Transverse colon (tissue), 4 donors: ENCODE data around the gene HEPACAM. TPM values are rescaled to one million over a fixed set of nuclear protein-coding genes. Genes with fewer than 3 reads are reported as not detected.
A peak's percentile ranks its signal among the peaks of the same experiment; 100 is the strongest.
"Not testable (repeated sequence)": the region's sequence is repeated elsewhere in the genome, so short reads cannot be mapped to it uniquely, and the experiment has no call there.

ENCODE experiments used
- DNase-seq: peaks from one replicate; pipeline ENCODE4 v3.0.0-alpha.2; 2019
- H3K27ac ChIP-seq, 4 donors: fragments of 200-600 bp; sonication (generic); 2 replicates each; pipeline ENCODE4 v1.5.1; 2016 to 2018; ENCODE audit warnings: inconsistent platforms in 4 of 4
- H3K27me3 ChIP-seq: fragments of 200-600 bp; sonication (generic); 2 replicates; pipeline ENCODE4 v1.5.1; 2017; ENCODE audit warnings: inconsistent platforms
- H3K36me3 ChIP-seq, 4 donors: fragments of 200-600 bp; sonication (generic); 2 replicates each; pipeline ENCODE4 v1.5.1; 2017 to 2019; ENCODE audit warnings: inconsistent platforms in 4 of 4
- H3K4me1 ChIP-seq, 4 donors: fragments of 200-600 bp; sonication (generic); 2 replicates each; pipeline ENCODE4 v1.5.1; 2017 to 2020; ENCODE audit warnings: inconsistent platforms in 4 of 4
- H3K4me3 ChIP-seq, 4 donors: fragments of 200-600 bp; sonication (generic); 1 replicate in 1 of 4; 2 replicates in 3 of 4; pipeline versions ENCODE4 v1.5.1 to v1.6.1; 2017 to 2019; ENCODE audit warnings: inconsistent platforms in 4 of 4
- H3K9me3 ChIP-seq, 2 donors: fragments of 200-600 bp; sonication (generic); 2 replicates each; pipeline ENCODE4 v1.5.1; 2017 to 2019; ENCODE audit warnings: inconsistent platforms in 2 of 2
- CTCF ChIP-seq, 5 experiments: fragments of 200-600 bp in 3 of 5; fragments of 450-650 bp in 2 of 5; sonication (generic) in 3 of 5; IDR thresholded peaks; 1 replicate in 2 of 5; 2 replicates in 3 of 5; pipeline ENCODE4 v1.5.1; 2016 to 2017; ENCODE audit warnings: antibody characterized with exemption in 5 of 5, inconsistent platforms in 3 of 5, mild to moderate bottlenecking in 2 of 5, moderate library complexity in 1 of 5
- EP300 ChIP-seq: sonication (generic); formaldehyde crosslinking; IDR thresholded peaks from one replicate; pipeline ENCODE4 v1.6.1; 2017; ENCODE audit warnings: antibody characterized with exemption, low read depth
- POLR2A ChIP-seq: fragments of 450-650 bp; IDR thresholded peaks from one replicate; pipeline ENCODE4 v1.6.1; 2016; ENCODE audit warnings: antibody characterized with exemption, mild to moderate bottlenecking, moderate library complexity
- POLR2AphosphoS5 ChIP-seq, 3 donors: sonication (generic); formaldehyde crosslinking; IDR thresholded peaks; one replicate each; pipeline ENCODE4 v1.6.1; 2016; ENCODE audit warnings: antibody characterized with exemption in 3 of 3
- WGBS, 2 donors: methylation state at CpG; one replicate each; pipeline ENCODE4 v1.1.5; 2018; ENCODE audit warnings: low coverage in 1 of 2; 5-methylcytosine and 5-hydroxymethylcytosine counted together
- in situ Hi-C, 4 donors: fragments of 200-750 bp; cut with MboI; loops; one replicate each; pipeline versions ENCODE4 v1.15.0 to v1.15.1; 2017; ENCODE audit warnings: low sequenced_read_pairs in 3 of 4, low pct_ligation_motif_present in 1 of 4, low pct_unique_long_range_greater_than_20kb in 1 of 4
- intact Hi-C: fragments of 100-400 bp; cut with DNase I; formaldehyde crosslinking; loops from one replicate; pipeline ENCODE4 v1.15.1; 2023; ENCODE audit warnings: low total_unique reads
- total RNA-seq, 4 donors: library from RNA; depleted of rRNA; stranded (reverse); fragments of >200 nt; gene quantifications; one replicate each; pipeline ENCODE4 v1.1.0, GENCODE V29; 2016

HEPACAM gene
- total RNA-seq, 4 donors from 2014 or later = 0.14 to 0.37 TPM; not detected in 2

- 94% methylated on average over 2 of the region's 2 CpGs; no CpG with 5 or more reads in 1 of the 2 donors for WGBS, 2 donors
- TF ChIP-seq POLR2A = no peak
- no peak for TF ChIP-seq POLR2AphosphoS5 (IDR thresholded peaks at IDR 0.05)
- TF ChIP-seq CTCF (IDR thresholded peaks at IDR 0.05) = no peak
- no peak for TF ChIP-seq EP300
- Histone ChIP-seq H3K36me3 (no peaks in the 10 kb centered on the region), H3K27ac (no peak overlapping the region), H3K4me3 (no peak overlapping the region), H3K4me1 (no peaks in the 10 kb centered on the region), H3K27me3 (no peaks in the 10 kb centered on the region), H3K9me3 (no peaks in the 10 kb centered on the region)
- intact Hi-C loops (no loop called here), in situ Hi-C loops (loop anchor here in 2 of 4 donors (10.0 to 25.0 kb wide), 3 partner anchors 164 to 441 kb away; no protein-coding TSS in a partner anchor)
- DNase-seq = no peak
Observed at GRCh38 chr11:124970925-124971324, 35.1 kb upstream of the HEPACAM start.

GRCh38 chr11:124968197-124968596, 32.4 kb upstream of the HEPACAM start:
- WGBS, 2 donors = 87% methylated on average over 13 of the region's 13 CpGs; no CpG with 5 or more reads in 1 of the 2 donors
- H3K27ac ChIP-seq, DNase-seq, H3K27me3 ChIP-seq, H3K4me3 ChIP-seq, H3K4me1 ChIP-seq, H3K36me3 ChIP-seq, H3K9me3 ChIP-seq, intact Hi-C loops: not testable (repeated sequence)
- in situ Hi-C loops = loop anchor here in 2 of 4 donors (25.0 kb wide), 2 partner anchors 169 to 444 kb away; no protein-coding TSS in a partner anchor

- DNase-seq = no peak
- H3K9me3 ChIP-seq = no peaks in the 10 kb centered on the region
- no peak for TF ChIP-seq POLR2A
- TF ChIP-seq EP300 = no peak
- TF ChIP-seq POLR2AphosphoS5 (IDR thresholded peaks at IDR 0.05) = no peak
- TF ChIP-seq CTCF (IDR thresholded peaks at IDR 0.05) = peak; percentile 58 to 76 (median 60)
- no peak overlapping the region for H3K4me3 ChIP-seq
- WGBS, 2 donors = 20 to 21% methylated on average over 5 of the region's 5 CpGs
- no peaks in the 10 kb centered on the region for H3K4me1 ChIP-seq
- no peak overlapping the region for H3K27ac ChIP-seq
- H3K36me3 ChIP-seq = no peaks in the 10 kb centered on the region
- in situ Hi-C loops (loop anchor here in 2 of 4 donors (25.0 kb wide), 2 partner anchors 175 to 450 kb away; no protein-coding TSS in a partner anchor), intact Hi-C loops (loop anchor here (5.0 kb wide), 1 partner anchor 175 kb away; no protein-coding TSS in a partner anchor)
- H3K27me3 ChIP-seq = no peaks in the 10 kb centered on the region
Observed at GRCh38 chr11:124961972-124962609, 26.2 kb upstream of the HEPACAM start.

- Histone ChIP-seq H3K27me3 (peaks cover 8% of the 10 kb centered on the region), H3K4me1 (peaks cover 0 to 13% (median 2%) of the 10 kb centered on the region in 4 donors), H3K27ac (no peak overlapping the region), H3K9me3 (no peaks in the 10 kb centered on the region), H3K4me3 (no peak overlapping the region), H3K36me3 (no peaks in the 10 kb centered on the region)
- in situ Hi-C loops = loop anchor here (10.0 to 25.0 kb wide), 4 partner anchors 160 to 457 kb away; partner anchors contain the start of gene TMEM218 (in 1 of the 4)
- no peak for DNase-seq
- TF ChIP-seq POLR2AphosphoS5 (IDR thresholded peaks at IDR 0.05) (no peak), CTCF (IDR thresholded peaks at IDR 0.05) (no peak)
- intact Hi-C loops = loop anchor here (10.0 kb wide), 1 partner anchor 160 kb away; the partner anchor contains the start of gene TMEM218
Observed at GRCh38 chr11:124955035-124955434, 19.2 kb upstream of the HEPACAM start.
